HG02870 (cell line): Measurements from ENCODE around the gene COQ10A.

Source experiments
- ATAC-seq: cut with Tn5 transposase; IDR thresholded peaks from one replicate; pipeline ENCODE4 v1.9.1; 2021; ENCODE audit warnings: mild to moderate bottlenecking, moderate library complexity; ENCODE audit not compliant: unreplicated experiment

Gene COQ10A

GRCh38 chr12:56308714-56309113, 42.0 kb downstream of the COQ10A start:
- ATAC-seq: no peak

DNA sequence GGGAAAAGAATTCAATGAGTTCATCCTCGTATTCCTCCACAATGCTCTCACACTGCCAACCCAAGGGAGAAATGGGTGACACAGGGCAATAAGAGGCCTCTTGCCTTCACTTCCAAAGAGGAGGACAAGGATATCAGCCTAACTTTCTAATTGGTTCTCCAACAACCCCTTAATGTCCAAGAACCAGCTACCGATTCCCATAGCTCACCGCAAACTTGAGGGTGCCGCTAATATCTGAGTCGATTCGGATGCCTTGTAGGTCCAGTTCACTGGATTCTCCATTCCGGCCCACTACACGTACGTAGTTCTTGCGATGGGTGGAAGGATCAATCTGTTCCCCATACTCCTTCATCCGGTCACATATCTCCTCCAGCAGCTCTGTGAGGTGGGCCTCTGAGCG, 44.3 kb downstream of the COQ10A start:
- ATAC-seq: no peak

- ATAC-seq: no peak
Measured at GRCh38 chr12:56315249-56315621, 48.5 kb downstream of the COQ10A start.

DNA sequence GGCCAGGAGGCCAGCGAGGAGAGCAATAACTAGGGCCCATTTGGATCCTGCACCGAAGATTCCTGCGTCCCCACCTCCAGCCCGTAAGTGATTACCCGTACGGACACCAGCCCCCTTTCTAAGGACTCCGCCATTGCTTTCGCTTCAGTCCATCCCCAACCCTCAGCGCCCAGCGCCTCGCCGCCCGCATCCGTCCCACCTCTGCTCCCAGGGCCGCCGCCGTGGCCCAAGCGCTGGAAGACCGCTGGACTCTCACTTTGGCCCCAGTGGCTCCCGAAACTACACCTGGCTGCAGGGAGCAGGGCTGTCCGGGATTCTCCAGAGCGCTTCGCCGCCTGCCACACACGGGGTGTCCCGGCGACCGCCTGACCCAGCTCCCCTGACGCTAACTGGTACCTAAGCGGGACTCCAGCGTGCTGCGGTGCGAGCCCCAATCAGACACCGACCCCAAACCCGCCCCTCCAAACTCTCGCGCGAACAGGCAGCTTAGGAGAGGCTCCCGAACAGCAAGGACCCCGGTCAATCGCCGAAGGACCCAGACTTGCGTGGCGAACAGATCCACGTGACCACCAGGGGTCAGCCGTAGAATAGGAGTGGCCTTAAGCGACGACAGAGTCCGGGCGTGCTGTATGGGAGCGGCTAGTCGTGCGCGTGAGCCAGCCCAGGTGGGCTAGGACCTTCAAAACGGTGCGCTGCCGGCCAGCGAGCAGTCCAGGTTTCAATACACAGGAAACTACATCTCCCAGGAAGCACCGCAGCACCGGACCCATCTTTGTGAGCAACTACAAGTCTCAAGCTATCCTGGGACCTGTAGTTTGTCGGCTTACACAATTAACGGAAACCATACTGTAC, 49.1 kb downstream of the COQ10A start, which contains the start of gene CNPY2:
Gene CNPY2 (minus strand): TSS at position 367 of the 852 bp plus-strand sequence. CDS start 771 bp downstream, outside the sequence.
- peak; percentile 86 for ATAC-seq

GRCh38 chr12:56317675-56318074, 50.9 kb downstream of the COQ10A start:
- ATAC-seq: no peak
